GM21717 (cell line): ENCODE data around the gene VSIG2.
"Not testable (repeated sequence)": the region's sequence is repeated elsewhere in the genome, so short reads cannot be mapped to it uniquely, and the experiment has no call there.

Experiments used
- ATAC-seq: cut with Tn5 transposase; IDR thresholded peaks from one replicate; pipeline ENCODE4 v1.9.1; 2021; ENCODE audit warnings: mild to moderate bottlenecking, moderate library complexity; ENCODE audit not compliant: unreplicated experiment

Gene VSIG2, protein sequence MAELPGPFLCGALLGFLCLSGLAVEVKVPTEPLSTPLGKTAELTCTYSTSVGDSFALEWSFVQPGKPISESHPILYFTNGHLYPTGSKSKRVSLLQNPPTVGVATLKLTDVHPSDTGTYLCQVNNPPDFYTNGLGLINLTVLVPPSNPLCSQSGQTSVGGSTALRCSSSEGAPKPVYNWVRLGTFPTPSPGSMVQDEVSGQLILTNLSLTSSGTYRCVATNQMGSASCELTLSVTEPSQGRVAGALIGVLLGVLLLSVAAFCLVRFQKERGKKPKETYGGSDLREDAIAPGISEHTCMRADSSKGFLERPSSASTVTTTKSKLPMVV

DNA sequence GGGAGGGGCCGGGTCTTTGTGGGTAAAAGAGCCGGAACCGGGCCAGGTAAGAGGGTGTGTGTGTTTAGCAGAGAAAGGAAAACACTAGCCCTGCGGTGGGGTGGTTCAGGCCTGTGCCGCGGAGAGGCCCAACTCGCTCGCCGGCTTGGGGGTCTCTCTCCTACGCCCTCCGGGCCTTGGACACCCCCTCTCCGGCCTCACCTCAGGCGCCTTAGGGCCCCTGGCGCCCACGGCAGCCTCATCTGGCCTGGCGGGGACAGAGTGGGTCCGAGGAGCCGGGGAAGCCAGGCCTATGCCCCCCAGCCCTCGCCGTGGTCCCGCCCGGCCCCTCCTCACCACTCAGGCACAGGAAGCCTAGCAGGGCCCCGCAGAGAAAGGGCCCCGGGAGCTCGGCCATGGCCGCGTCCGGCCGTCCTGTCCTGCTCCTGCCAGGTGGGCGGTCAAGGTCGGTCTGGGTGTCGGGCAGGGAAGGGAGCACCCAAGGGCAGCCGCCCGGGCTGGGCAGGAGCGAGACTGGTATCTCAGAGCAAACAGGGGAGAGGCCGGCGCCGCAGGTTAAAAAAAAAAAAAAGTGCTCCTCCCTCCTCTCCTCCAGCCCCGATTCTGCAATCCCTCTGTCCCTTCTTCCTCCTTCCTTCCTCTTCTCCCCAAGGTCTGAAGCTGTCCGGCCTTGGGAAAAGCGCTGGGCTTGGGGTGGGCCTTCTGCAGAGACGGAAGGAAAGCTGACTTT is at the start of gene VSIG2:
TSS of gene VSIG2 (minus strand) at position 515 of the 730 bp plus-strand sequence. CDS start at position 397, 118 bp downstream.
- no peak for ATAC-seq

DNA sequence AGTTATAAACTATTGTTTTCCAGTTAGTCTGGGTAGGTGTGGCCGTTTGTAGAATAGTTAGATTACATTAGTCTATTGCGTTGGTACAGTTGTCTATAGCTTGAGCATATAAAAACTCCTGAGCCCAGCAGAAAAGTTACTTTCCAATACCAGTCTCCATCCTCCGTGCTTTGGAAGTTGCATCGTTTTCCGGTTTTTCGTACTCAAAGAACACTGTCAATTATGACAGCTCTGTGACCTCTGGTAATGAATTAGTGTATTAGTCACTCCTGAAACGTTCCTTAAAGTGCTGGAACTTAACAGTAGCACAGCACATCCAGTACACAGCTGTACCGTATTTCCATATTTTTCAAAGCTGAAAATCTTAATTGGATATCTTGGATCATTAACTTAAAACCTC is 49.0 kb upstream of the VSIG2 start:
- no peak for ATAC-seq

DNA sequence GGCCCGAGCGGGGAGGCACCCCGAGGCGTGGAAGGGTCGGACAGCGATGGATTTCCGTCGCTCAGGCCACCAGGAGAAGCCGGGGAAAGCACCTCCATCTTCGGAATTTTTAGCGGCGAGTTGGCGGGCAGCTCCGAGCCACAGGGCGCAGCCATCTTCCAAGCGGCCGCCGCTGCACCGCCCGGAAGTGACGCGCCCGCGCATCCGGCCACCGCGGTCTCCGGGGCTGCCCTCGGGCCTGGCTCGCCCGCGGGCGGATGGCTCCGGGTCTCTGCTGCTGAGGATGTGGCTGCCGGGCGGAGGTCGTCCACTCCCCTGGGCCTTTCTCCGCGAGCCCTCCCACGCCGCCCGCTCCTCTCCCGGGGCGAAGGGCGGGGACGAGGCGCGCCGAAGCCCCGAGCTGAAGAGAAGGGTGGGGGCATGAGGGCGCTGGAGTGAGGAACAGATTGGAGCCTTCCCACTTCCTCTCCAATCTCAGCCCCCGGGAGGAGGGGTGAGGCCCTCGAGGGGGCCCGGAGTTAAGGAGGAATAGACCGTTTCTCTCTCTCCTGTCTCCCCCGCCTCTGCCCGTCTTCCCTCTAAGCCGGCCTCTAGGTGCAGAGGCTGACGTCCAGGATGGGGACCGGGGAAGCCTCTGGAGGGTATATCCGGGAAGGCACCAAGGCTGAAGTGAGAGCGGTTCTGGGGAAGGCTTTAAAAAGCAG is 48.3 kb upstream of the VSIG2 start, which contains the start of gene MSANTD2:
TSS of gene MSANTD2 (minus strand) at position 181 of the 704 bp plus-strand sequence. CDS start at position 155, 26 bp downstream.
- ATAC-seq: peak; percentile 91

DNA sequence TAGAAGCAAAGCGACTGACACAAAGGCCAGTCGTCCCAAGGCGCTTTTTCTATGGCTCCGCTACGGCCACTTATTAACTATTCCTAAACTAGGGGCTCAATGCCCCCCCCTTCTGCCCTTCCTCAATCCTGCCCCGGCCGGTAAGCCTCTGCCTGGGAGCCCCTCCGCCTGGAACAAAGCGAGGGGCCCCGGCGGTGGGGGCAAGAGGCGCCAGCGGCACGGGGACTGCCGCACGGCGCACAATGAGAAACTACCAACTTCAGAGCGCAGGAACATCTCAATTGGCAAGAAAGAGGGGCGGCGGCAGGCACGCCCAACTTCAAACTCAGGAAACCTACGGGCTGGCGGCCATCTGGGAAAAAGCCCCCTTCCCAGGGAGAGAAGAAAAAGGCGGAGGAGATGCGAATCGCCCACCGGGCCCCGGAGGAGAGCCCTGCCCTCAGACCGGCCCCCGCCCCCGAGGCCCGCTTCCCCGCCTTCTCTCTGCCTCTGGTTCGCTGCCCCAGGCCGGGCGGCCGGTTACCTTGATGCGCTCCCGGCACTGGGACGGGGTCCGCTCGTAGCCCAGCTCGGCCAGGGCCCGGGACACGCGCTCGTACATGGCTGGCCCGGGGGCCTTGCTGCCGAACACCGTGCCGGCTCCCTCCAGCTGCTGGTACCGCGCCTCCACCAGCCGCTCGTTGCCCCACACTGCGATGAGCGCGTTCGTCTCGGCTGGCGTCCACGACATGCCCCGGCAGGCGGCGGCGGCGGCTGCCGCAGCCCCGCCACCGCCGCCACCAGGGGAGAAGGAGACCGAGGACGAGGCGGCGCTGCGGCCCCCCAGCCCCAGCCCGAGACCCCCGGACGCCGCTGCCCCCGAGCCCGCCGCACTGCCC is 47.5 kb upstream of the VSIG2 start:
- ATAC-seq: peak; percentile 44

DNA sequence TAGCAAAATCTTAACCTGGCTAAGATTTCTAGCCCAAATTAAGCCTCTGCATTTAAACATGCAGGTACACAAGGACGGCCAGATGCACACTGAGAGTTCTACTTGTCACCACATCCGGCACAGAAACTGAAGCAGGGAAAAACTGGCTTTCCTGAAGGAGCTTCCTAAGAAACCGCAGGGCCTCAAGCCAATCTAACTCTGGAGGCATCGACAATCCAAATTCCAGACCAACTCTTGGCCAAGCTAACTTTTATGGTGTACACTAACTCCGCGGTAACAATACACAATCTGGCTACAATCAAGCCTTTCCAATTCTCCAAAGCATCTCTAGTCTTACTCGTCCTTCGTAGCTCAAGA is 46.9 kb upstream of the VSIG2 start:
- peak; percentile 26 for ATAC-seq

DNA sequence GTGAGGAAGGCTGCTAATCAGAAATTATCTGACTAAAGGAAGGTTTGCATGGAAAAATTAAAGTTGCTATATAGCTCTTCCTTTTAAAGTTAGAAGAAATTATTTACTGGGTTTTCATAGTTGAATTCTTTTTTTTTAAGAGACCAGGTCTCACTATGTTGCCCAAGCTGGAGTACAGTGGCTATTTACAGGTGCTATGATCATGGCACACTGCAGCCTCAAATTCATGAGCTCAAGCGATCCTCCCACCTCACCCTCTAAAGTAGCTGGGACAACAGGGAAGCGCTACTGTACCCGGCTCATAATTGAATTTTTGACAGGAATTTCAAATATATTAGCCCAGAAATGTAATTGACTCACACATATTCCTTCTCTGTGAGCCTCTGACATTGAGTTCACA is 44.3 kb upstream of the VSIG2 start:
- ATAC-seq: no peak

DNA sequence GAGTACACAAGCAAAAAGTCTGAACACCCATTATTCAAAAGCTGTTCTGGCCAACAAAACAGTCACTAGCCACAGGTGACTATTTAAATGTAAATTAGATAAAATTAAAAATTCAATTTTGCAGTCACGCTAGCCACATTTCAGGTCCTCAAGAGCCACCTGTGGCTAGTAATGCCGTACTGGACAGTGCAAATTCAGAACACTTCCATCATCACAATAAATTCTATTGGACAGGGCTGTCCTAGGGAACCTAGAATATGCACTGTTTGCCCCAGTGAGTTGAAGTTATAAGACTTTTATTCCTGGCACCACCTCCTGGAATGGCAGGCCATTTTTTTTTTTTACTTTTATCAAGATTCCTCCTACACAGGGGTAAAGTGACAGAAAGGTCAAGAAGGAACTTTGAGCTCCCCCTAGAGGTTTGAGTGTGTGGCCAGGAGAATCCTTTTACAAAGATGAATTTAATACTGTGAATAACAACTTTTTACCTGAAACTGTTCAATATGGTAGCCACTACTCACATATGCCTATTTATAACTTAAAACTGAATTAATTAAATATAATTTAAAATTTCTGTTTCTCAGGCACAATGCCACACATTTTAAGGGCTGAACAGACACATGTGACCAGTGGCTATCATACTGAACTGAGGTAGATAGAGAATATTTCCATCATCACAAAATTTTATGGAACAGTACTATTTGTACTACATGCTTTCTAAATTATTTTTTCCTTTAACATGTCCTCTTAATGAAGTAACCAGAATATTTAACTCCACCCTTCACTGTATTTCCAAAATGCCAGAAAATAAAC is 41.6 kb upstream of the VSIG2 start:
- ATAC-seq: peak; percentile 62

DNA sequence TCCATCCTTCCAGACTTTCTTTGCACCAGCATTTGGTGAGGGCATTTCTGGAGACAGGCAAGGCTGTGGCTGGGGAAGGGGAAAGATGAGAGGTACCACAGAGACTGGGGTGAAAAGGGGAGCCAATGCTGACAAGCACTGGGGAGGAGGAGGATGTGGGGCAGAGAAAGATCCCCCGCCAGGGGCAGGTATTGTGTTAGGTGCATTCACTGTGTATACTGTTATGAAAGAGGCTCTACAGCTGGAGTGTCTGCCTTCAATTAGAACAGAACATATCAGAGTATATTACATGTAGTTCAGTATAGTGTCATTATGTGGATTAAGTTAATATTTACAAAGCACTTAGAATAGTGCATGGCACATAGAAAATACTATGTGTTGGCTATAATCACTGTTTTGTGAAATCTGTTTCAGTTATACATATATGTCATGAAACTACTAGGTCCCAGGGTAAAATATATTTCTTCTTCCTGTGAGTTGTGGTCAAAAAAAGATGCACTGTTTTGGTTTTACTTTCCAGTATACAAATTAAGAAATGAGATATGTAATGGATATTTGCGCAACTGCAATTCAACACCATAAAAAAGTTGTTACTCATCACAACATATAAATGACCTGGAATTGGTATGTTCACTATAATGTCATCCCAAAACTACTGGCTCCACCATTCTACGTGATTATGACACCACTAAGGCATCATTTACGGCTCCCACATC is 39.7 kb upstream of the VSIG2 start:
- ATAC-seq: peak; percentile 71

DNA sequence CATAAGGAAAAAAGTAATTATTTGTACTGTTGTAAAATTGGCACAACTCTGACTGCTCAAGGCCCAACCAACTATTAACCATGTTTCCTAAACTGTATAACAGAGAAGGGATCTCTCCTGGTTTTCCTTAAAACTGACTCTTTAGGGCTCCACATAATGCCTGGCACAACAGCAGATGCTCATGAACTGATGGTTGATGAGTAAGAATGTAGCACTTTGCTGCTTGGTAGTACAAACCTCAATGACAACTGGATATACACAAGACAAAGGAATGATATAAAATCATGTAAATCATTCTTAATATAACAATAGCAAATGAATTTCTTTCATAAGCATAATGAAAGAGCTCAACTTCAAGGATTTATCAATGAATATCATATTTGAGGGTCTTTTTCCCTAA is 36.5 kb upstream of the VSIG2 start:
- ATAC-seq: no peak

DNA sequence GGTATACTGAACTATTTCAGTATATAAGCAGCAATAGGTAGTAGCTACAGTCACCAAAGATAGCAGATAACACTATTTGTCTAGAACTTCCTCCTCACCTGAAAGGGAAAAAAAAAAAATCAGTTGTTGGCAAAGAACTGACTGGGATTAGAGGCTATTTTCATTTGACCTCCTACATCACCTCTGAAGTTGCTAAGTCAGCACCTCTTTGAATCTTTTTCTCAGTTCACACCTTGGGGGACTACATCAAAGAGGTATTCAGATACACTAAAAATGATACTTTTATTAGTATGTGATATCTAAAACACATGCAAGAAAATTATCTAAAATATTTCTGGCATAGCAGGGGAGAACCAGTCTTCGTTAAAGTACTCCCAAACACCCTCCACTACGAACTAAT is 32.0 kb upstream of the VSIG2 start:
- no peak for ATAC-seq

DNA sequence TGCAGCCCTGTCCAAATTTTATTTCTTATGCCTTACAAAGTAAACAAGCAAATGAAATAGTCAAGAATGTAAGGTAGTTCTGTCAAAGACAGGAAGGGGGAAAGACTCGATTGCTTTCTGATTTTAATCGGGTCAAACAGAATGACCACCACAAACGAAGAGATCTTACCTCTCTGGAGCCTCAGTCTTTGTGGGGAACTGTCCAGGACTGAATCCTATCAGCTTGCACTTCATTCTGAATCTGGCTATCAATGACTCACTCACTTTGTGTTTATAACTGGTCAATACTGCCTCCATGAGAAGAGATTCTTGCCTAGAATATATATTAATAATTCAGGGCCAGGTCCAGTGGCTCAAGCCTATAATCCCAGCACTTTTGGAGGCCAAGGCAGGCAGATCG is 30.9 kb upstream of the VSIG2 start:
- ATAC-seq: no peak

DNA sequence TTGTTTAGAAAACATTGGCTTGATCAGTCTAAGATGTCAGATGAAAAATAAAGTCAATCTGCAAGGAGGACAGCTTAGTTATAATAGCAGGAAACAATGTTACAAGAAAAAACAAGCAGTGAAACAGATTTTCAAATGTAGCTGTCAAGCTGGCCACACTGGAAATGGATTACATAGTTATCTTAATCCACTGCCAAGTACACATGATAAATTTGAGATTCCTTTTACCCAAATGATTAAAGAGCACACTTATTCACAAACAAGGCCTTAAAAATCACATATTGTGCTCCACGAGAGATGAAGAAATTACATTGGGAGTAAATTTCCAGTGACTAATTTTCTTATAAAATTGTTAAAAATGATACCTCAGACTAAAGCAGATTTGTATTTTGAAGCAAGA is 27.5 kb upstream of the VSIG2 start:
- ATAC-seq: no peak

DNA sequence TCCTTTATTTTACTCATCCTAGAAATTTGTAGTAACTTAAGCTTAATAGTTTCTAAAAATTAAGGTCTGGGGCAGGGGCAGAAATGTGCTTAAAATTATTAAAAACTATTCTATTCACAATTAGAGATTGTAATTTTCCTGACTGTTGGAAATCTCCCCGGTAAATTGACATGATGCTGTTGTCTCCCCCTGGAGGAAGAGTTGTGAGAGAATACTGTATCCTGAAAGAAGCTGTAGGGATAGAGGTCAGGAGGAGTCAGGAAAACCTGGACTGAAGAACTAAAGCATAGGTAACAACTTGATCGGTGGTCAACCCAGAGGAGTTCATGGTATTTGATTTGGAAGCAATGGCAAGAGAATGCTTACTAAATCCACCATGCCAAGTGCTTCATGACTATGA is 26.2 kb upstream of the VSIG2 start:
- no peak for ATAC-seq

DNA sequence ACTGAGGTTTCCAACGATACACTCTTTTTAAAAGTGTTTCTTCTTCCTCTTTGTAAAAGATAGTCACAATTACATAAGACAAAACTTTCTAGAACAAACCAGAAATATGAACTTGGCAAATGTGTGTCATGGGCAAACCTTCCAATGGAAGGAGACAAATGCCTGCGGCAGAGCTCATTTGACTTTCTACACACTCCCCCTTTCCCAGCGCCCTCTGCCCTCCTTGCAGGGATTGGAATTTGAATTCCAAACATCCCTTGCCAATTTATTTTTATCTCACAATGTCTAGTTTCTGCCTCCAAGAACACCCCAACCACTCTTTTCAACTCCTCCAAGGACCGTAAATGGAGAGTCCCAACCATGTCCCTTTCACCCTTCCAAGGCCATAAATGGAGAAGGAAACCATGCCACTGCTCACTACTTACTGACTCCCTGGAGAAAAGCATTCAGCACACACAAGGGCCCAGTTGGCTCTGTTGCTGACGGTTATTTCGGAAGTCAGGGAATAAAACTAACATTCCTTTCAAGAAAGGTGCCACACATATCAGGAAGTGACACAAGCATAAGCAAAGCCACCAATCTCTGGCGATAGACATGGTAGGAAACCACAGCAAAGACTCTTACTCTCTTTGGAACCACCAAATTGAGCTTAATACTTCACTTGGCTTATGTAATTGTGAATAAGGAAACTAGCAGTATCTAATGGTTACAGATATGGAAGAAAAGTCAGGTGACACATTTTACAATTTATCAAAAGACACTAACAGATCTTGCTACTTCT is 25.0 kb upstream of the VSIG2 start:
- no peak for ATAC-seq

DNA sequence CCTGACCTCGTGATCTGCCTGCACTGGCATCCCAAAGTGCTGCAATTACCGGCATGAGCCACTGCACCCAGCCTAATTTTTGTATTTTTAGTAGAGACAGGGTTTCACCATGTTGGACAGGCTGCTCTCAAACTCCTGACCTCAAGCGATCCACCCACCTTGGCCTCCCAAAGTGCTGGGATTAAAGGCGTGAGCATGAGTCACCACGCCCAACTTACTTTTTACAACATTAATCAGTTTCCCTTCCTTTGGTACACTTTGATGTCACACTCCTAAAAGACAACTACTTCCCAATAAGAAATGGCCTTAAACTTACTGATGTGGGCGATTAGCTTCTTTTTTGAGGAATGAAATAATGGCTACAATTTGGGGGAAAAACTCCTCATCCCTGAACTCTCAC is 18.9 kb upstream of the VSIG2 start:
- ATAC-seq: not testable (repeated sequence)

DNA sequence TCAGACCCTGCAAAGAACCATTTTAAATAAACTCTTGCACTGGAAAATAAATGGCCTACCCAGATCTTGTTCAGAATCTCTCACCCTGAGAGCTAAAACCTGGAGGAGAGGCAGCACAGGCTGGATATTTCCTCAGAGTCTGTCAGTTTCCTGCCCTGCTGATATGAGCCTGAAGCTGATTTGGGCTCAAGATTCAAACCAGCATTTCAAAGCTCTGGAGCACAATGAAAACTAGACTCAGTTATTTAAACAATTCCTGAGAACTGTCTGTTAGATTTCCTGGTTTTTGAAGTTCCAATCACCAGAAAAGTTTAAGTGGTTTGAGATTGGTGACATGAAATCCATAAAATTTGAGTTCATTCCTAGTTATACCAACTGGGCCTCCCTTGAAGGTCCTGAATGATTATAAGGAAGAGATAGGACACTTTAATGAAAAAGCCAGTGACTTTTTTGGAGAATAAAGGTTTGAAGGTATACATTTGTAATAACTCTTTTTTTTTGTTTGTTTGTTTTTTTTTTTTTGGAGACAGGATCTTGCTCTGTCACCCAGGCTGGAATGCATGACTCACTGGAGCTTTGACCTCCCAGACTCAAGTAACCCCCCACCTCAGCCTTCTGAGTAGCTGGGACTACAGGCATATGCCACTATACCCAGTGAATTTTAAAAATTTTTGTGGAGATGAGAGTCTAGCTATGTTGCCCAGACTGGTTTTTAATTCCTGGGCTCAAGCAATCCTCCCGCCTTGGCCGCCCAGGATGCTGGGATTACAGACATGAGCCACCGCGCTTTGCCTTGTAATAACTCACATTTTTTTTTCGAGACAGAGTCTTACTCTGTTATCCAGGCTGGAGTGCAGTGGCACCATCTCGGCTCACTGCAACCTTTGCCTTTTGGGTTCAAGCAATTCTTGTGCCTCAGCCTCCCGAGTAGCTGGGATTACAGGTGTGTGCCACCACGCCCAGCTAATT is 18.0 kb upstream of the VSIG2 start:
- no peak for ATAC-seq

DNA sequence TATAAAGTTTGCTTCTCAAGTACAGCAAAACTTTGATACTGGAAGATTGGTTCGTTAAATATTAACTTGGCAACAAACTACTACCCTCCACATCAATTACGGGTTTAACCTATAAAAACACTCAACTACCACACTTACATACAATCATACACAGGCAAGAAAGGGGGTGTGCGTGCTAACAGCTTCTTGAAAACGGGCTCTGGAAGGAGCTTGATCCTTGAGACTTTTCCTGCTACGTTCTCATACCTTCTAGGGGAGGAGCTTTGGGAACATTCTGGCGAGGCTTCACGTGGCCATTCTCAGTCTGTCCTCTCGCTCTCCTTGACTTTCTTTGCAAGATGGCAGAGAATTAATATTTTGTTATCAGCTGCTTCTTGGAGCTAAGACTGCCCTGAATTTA is 16.9 kb upstream of the VSIG2 start:
- ATAC-seq: no peak
